ENCODE results near the gene CORO7. TPM values are rescaled to one million over a fixed set of nuclear protein-coding genes. Genes with fewer than 3 reads are reported as not detected.

The CORO7 gene
- total RNA-seq, 1 donor from 2014 or later, result 11.9 TPM

- DNase-seq (ENCODE audit: low spot score), result no peak
- intact Hi-C loops (cut with DNase I), result no loop called here
These were observed 54.5 kb downstream of the CORO7 start for GRCh38 chr16:4361944-4362311.

- intact Hi-C loops (cut with DNase I), result no loop called here
- no peak for DNase-seq (ENCODE audit: low spot score)
These were observed 55.1 kb downstream of the CORO7 start for GRCh38 chr16:4361033-4361943.

DNA sequence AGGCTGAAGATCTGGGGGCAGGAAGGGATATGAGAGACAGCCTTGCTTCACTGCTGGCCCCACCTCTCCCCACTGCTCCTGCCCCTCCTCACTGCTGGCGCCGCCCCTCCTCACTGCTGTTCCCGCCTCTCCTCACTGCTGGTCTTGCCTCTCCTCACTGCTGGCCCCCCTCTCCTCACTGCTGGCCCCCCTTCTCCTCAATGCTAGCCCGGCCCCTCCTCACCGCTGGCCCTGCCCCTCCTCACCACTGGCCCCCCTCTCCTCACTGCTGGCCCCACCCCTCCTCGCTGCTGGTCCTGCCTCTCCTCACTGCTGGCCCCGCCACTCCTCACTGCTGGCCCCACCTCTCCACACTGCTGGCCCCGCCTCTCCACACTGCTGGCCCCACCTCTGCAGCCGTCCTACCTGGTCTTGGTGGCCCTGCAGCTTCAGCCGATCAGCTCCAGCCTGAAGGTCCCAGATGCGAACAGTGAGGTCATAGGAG, 55.8 kb downstream of the CORO7 start:
- no peak for DNase-seq (ENCODE audit: low spot score)
- intact Hi-C loops (cut with DNase I), result no loop called here

DNA sequence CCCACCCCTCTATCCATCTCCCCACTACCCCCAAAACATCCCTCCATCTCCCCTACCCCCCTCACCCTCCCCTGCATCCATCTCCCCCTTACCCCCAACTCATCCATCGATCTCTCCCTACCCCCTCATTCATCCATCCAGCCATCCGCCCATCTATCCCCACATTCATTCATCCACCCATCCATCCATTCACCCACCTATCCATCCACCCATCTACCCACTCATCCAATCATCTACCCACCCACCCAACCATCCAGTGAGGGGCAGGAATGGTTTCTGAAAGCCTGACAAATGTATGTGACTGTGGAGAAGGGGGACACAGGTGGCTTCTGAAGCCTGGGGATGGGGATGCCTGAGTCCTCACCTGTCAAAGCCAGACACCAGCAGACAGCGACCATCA, 56.5 kb downstream of the CORO7 start:
- no peak for DNase-seq (ENCODE audit: low spot score)
- intact Hi-C loops (cut with DNase I), result loop anchor here (1.0 kb wide), 1 partner anchor 41 kb away; no protein-coding TSS in a partner anchor

GRCh38 chr16:4358831-4359561, 57.4 kb downstream of the CORO7 start:
- DNase-seq (ENCODE audit: low spot score), result peak; percentile 83
- intact Hi-C loops (cut with DNase I), result loop anchor here (1.0 kb wide), 1 partner anchor 42 kb away; no protein-coding TSS in a partner anchor

- intact Hi-C loops (cut with DNase I), result no loop called here
- no peak for DNase-seq (ENCODE audit: low spot score)
These were observed 58.2 kb downstream of the CORO7 start for GRCh38 chr16:4358236-4358635.

DNA sequence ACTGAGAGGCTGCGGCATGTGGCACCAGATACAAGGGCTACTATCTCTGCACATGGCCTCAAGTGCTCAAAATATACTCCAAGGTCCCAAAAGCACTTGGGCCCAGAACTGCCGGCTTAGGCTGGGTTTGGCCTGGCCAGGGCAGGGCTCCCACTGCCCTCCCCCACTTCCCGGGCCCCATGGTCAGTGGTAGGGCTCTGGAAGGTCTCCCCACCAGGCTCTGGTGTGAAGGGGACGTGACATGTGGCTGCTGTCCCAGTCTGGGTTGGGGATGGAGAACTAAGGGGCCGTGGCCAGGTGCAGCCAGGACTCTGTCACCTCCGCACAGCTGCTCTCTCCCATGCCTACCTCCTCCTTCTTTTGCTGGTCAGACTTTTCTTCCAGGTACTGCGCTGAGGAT, 59.6 kb downstream of the CORO7 start:
- intact Hi-C loops (cut with DNase I), result no loop called here
- no peak for DNase-seq (ENCODE audit: low spot score)

DNA sequence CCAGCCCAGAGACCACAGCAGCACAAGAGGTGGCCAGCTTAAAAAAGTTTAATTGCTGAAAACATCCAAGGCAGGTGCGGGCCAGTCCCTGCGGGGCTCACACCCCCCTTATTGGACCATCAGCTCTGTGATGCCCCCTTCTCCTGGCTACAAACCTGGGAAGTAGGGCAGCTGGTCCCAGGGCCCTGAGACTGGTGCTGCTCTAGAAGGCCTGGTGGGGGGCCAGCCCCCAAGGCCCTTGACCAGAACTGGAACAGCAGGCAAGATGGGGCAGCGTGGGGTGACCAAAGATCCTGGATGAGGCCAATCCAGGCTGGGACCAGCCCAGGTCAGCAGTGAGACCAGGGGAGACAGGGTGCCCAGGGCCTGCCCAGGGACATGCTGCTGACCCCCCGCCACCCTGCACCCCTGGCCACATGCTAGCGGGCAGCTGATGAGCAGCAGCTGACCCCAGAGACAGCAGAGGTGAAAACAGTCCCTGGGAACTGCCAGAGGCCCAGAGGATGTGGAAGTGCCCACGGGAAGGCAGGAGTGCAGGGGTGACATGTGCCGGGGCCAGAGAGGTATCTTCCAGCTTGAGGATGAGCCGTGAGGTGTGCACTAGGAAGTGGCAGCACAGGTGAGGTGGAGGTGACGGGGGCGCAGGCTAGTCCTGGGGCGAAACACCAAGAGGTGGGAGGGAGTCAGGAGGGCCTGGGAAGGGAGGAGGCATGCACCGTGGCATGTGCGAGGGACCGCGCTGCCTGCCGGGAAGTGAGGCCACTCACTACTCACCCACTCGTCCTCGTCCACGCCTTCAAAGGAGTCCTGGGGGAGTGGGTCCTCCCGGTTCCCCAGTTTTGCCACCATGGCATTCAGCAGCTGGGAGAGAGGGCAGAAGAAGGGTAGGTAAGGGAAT, 61.6 kb downstream of the CORO7 start:
- DNase-seq (ENCODE audit: low spot score), result no peak
- intact Hi-C loops (cut with DNase I), result no loop called here

DNA sequence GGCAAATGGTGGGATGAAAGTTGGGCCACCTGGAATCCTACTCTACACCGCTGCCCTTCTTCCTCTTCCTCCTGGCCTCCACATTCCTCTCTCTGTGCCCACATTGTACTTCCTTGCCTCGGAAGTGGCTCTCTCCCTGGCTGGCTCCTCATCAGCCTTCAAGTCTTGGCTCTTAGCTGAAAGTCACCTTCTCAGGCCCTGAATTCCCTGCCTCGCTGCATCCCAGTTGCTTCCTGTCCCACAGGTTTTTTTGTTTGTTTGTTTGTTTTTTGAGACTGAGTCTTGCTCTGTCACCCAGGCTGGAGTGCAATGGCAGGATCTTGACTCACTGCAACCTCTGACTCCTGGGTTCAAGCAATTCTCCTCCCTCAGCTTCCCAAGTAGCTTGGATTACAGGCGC, 62.7 kb downstream of the CORO7 start:
- intact Hi-C loops (cut with DNase I), result no loop called here

DNA sequence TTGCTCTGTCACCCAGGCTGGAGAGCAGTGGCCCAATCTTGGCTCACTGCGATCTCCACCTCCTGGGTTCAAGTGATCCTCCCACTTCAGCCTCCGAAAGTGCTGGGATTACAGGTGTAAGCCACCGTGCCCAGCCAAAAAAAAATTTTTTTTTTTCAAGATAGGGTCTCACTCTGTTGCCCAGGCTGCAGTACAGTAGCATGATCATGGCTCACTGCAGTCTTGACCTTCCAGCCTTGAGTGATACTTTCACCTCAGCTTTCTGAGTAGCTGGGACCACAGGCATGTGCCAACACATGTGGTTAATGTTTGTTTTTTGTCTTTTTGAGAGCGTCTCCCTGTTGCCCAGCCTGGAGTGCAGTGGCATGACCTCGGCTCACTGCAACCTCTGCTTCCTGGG, 63.6 kb downstream of the CORO7 start:
- no peak for DNase-seq (ENCODE audit: low spot score)
- intact Hi-C loops (cut with DNase I), result no loop called here

More for the DNA sequence above, 62.7 kb downstream of the CORO7 start:
- no peak for DNase-seq (ENCODE audit: low spot score)

DNA sequence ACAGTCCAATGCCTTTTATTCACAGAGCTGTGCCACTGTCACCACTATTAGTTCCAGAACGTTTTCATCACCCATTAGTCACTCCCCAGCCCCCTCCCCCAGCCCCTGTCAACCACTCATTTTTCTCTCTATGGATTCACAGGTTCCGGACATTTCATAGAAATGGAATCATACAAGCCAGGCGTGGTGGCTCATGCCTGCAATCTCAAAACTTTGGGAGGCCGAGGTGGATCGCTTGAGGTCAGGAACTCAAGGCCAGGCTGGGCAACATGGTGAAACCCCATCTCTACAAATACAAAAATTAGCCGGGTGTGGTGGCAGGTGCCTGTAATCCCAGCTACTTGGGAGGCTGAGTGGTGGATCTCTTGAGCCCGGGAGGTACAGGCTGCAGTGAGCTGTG, 64.5 kb downstream of the CORO7 start:
- intact Hi-C loops (cut with DNase I), result no loop called here
- DNase-seq (ENCODE audit: low spot score), result no peak

DNA sequence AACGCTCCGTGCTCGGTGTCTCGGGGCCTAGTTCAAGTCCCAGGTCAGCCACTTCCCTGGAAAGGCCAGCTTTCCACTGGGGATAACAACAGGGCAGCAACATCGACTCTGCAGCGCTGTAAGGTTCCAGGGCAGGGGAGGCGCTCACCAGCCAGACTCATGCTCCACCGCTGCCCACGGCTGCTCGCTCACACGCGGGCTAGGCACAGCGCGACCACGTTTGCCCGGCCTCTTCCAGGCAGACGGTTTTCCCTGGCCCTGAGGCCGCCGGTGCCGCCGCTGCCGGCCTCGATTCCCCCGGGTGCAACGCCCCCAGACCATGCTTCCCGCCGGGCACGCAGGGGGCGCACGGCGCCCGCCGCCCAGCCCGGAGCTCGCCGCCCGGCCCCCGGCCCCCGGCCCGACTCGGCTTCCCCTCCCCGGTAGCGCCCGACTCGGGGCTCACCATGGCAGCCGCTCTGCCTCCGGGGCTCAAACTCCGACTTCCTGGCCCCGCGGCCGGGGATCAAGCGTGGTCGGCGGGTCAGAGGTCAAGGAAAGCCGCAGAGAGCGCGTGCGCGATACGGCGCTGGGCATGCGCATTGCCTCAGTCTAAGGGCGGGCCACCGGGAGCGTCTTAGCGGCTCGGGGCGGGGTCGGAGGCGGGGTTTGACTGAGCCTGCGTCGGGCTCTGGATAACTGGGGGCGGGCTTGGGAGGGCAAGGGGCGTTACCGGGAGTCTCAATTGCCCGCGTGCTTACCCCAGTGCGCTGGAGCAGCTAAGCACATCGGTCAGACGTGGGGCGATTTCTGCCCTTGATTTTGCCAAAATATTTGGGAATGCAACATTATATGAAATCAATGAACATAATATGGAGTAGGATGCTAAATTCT, 65.4 kb downstream of the CORO7 start, which contains the start of gene PAM16:
Gene PAM16, minus strand, starts transcription at position 535 of the 873 bp plus-strand sequence. Its CDS starts 87 bp downstream, at position 448.
- peak; percentile 98 for DNase-seq (ENCODE audit: low spot score)
- intact Hi-C loops (cut with DNase I), result no loop called here

- no peak for DNase-seq (ENCODE audit: low spot score)
- intact Hi-C loops (cut with DNase I), result no loop called here
These were observed 66.0 kb downstream of the CORO7 start for GRCh38 chr16:4350365-4350786.

DNA sequence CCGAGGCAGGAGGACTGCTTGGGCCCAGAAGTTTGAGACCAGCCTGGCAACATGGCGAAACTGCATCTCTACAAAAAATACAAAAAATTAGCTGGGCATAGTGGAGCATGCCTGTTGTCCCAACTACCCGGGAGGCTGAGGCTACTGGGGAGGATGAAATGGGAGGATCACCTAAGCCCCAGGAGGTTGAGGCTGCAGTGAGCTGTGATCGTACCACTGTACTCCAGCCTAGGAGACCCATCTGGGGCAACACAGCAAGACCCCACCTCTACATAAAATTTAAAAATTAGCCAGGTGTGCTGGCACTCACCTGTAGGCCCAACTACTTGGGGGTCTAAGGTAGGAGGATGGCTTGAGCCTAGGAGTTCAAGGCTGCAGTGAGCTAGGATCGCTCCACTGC, 67.1 kb downstream of the CORO7 start:
- DNase-seq (ENCODE audit: low spot score), result no peak
- intact Hi-C loops (cut with DNase I), result no loop called here

- intact Hi-C loops (cut with DNase I), result no loop called here
- no peak for DNase-seq (ENCODE audit: low spot score)
These were observed 68.5 kb downstream of the CORO7 start for GRCh38 chr16:4347765-4348509.

DNA sequence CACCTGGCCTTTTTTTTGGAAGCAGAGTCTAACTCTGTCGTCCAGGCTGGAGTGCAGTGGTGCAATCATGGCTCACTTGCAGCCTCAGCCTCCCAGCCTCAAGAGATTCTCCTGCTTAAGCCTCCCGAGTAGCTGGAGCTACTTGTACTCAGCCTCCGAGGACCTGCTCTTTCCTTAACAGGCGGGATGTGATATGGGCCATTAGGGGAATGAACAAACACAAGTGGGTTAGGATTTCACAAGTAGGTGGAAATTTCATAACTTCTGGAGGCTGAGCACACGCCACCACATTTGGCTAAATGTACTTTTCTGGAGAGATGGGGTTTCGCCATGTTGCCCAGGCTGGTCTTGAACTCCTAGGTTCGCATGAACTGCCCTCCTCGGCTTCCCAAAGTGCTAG, 69.4 kb downstream of the CORO7 start:
- intact Hi-C loops (cut with DNase I), result no loop called here
- no peak for DNase-seq (ENCODE audit: low spot score)

- no peak for DNase-seq (ENCODE audit: low spot score)
- intact Hi-C loops (cut with DNase I), result no loop called here
These were observed 70.3 kb downstream of the CORO7 start for GRCh38 chr16:4345836-4346781.
